ENCODE data around the gene HAL.
"Not testable (repeated sequence)": the region's sequence is repeated elsewhere in the genome, so short reads cannot be mapped to it uniquely, and the experiment has no call there.

Gene HAL

GRCh38 chr12:95975491-95975890, 20.7 kb downstream of the HAL start:
- H3K4me3 Mint-ChIP-seq = no peak overlapping the region
- H3K27me3 Mint-ChIP-seq (ENCODE audit: low read depth) = no peaks in the 10 kb centered on the region
- no peaks in the 10 kb centered on the region for H3K4me1 Mint-ChIP-seq (ENCODE audit: low read depth)
- no peak overlapping the region for H3K27ac Mint-ChIP-seq
- H3K9me3 Mint-ChIP-seq = no peaks in the 10 kb centered on the region
- H3K36me3 Mint-ChIP-seq (ENCODE audit: low read depth) = no peaks in the 10 kb centered on the region

DNA sequence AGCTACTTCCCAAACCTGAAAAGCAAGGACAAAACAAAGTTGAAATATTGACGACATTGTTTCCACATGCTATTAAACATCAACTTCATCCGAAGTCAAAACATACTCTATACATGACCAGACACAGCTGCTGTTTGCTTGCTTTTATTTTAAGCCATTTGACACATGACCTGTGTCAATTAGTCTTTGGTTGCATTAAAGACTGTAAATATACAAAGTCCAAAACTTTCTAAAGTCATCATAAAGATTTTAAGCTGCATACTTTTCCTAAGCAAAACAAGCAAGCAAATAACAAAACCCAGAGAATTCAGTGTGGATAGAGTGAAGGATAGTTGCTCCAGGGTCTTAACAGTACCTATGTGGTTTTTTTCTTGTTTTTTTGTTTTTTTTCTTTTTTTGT, 21.8 kb downstream of the HAL start:
- H3K27ac Mint-ChIP-seq = no peak overlapping the region
- no peak overlapping the region for H3K4me3 Mint-ChIP-seq
- H3K9me3 Mint-ChIP-seq = no peaks in the 10 kb centered on the region
- H3K4me1 Mint-ChIP-seq (ENCODE audit: low read depth) = no peaks in the 10 kb centered on the region
- no peaks in the 10 kb centered on the region for H3K27me3 Mint-ChIP-seq (ENCODE audit: low read depth)
- H3K36me3 Mint-ChIP-seq (ENCODE audit: low read depth) = no peaks in the 10 kb centered on the region

DNA sequence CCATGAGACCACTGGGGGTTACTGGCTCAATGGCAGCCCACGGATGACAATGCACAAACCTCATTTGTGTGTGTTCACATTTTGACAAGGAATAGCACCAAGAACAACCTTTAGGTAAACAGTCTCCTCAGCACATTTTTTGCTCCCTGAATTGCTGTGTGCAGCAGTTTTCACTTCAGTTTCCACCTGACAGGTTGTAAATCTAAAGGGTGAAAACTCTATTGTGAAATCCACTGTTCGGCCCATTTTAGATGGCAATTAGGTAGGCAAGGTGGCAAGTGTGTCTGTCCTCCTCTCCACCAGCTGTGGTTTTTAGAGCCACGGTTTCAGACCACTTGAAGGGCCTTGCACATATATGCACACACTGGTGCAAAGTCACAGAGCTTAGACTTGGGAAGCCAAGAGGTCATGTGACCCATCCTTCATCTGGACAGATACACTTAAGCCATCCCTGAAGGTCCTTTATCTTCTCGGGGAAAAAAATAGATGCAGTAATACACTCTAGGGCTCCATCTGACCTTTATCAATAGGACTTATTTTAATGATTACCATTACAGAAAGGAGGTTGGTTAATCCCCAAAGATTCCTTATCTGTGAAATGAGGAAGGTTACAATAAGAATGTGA, 23.2 kb downstream of the HAL start:
- H3K27me3 Mint-ChIP-seq (ENCODE audit: low read depth) = no peaks in the 10 kb centered on the region
- no peak overlapping the region for H3K27ac Mint-ChIP-seq
- H3K4me3 Mint-ChIP-seq = no peak overlapping the region
- H3K4me1 Mint-ChIP-seq (ENCODE audit: low read depth) = no peaks in the 10 kb centered on the region
- H3K9me3 Mint-ChIP-seq = no peaks in the 10 kb centered on the region
- H3K36me3 Mint-ChIP-seq (ENCODE audit: low read depth) = no peaks in the 10 kb centered on the region

GRCh38 chr12:95970905-95971304, 25.2 kb downstream of the HAL start:
- H3K4me1 Mint-ChIP-seq (ENCODE audit: low read depth) = no peaks in the 10 kb centered on the region
- H3K4me3 Mint-ChIP-seq = no peak overlapping the region
- H3K27ac Mint-ChIP-seq = no peak overlapping the region
- H3K9me3 Mint-ChIP-seq = no peaks in the 10 kb centered on the region
- no peaks in the 10 kb centered on the region for H3K27me3 Mint-ChIP-seq (ENCODE audit: low read depth)
- no peaks in the 10 kb centered on the region for H3K36me3 Mint-ChIP-seq (ENCODE audit: low read depth)

GRCh38 chr12:95969116-95969515, 27.0 kb downstream of the HAL start:
- H3K4me1 Mint-ChIP-seq (ENCODE audit: low read depth); H3K9me3 Mint-ChIP-seq; H3K27ac Mint-ChIP-seq; H3K4me3 Mint-ChIP-seq; H3K27me3 Mint-ChIP-seq (ENCODE audit: low read depth); H3K36me3 Mint-ChIP-seq (ENCODE audit: low read depth): not testable (repeated sequence)

DNA sequence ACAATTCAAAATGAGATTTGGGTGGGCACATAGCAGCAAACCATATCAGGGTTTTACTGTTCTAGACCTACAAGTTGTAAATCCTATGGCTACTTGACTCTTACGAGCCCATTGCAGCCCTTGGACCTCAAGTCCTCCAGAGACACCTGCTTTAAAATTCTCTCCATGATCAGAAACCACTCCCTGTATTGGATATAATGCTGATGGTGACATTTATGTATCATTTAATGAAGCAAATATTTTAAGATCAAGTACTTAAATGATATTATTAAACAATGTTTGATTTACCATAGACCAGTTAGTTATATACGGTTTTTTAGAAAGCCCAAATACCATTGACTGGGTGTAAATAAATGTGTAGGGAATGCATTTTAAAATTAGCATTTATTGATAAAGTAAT, 28.8 kb downstream of the HAL start:
- H3K27me3 Mint-ChIP-seq (ENCODE audit: low read depth) = peaks cover under 1% of the 10 kb centered on the region
- no peak overlapping the region for H3K27ac Mint-ChIP-seq
- no peak overlapping the region for H3K4me3 Mint-ChIP-seq
- no peaks in the 10 kb centered on the region for H3K9me3 Mint-ChIP-seq
- H3K4me1 Mint-ChIP-seq (ENCODE audit: low read depth) = no peaks in the 10 kb centered on the region
- H3K36me3 Mint-ChIP-seq (ENCODE audit: low read depth) = no peaks in the 10 kb centered on the region

DNA sequence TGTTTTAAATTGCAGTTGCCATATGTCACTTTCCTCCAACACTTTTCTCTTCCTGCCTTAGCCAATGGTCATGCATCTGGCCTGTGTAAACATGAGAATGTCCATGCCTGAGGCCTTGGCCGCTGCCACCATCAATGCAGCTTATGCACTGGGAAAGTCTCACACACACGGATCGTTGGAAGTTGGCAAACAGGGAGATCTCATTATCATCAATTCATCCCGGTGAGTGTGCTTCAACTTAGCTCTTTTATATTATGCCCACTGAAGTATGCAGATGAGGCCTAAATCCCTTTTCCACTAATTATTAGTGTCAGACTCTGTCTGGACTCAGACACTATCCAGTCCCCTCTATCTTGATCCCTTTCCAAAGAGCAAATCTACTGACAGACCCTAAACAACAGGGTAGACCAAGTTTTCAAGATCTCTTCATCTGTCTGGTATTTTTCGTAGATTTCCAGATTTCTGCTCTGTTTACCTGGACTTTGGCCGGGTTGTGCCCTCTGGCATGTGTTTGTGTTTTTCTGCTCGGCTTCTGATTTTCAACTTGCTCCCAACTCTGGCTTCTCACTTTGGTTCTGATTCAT, 29.8 kb downstream of the HAL start:
- Mint-ChIP-seq H3K4me3 (no peak overlapping the region), H3K27me3 (ENCODE audit: low read depth) (peaks cover 3% of the 10 kb centered on the region), H3K27ac (no peak overlapping the region), H3K4me1 (ENCODE audit: low read depth) (no peaks in the 10 kb centered on the region), H3K36me3 (ENCODE audit: low read depth) (no peaks in the 10 kb centered on the region), H3K9me3 (no peaks in the 10 kb centered on the region)

- Mint-ChIP-seq H3K9me3 (no peaks in the 10 kb centered on the region), H3K27ac (no peak overlapping the region), H3K4me3 (no peak overlapping the region), H3K27me3 (ENCODE audit: low read depth) (peaks cover 3% of the 10 kb centered on the region), H3K36me3 (ENCODE audit: low read depth) (no peaks in the 10 kb centered on the region), H3K4me1 (ENCODE audit: low read depth) (no peaks in the 10 kb centered on the region)
Measured at GRCh38 chr12:95963096-95963495, 33.0 kb downstream of the HAL start.

DNA sequence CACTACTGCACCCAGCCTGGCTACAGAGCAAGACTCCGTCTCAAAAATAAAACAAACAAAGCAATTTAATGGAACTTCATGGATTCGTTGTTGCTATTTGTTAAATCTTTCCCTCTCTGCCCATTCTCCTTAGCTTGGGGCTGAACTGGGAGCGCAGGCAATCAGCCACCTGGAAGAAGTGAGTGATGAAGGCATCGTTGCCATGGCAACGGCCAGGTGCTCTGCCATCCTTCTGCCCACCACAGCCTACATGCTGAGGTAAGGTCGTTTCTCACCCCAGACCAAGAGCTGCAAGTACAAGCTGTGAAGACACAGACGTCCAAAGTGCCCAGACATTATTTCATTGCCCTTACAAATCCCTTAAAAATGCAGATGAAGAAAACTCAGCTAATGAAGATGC, 33.9 kb downstream of the HAL start:
- Mint-ChIP-seq H3K27me3 (ENCODE audit: low read depth) (peaks cover 3% of the 10 kb centered on the region), H3K27ac (no peak overlapping the region), H3K9me3 (no peaks in the 10 kb centered on the region), H3K36me3 (ENCODE audit: low read depth) (no peaks in the 10 kb centered on the region), H3K4me1 (ENCODE audit: low read depth) (no peaks in the 10 kb centered on the region), H3K4me3 (no peak overlapping the region)

DNA sequence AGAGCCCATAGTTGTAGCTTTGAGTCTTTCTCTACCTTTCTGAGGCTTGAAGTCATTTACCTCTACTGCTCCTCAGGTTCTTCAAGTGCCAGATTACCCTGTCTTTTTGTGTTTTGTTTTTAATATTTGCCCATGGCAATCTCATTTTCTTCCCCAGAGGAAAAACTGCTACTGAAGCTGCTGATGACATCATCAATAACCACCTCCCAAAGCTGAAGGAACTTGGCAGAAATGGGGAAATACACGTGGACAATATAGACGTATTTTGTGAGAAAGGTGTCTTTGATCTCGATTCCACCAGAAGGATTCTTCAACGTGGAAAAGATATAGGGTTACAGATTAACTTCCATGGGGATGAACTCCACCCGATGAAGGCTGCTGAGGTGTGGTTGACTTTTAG, 35.9 kb downstream of the HAL start:
- Mint-ChIP-seq H3K9me3 (no peaks in the 10 kb centered on the region), H3K4me3 (no peak overlapping the region), H3K27me3 (ENCODE audit: low read depth) (peaks cover 3% of the 10 kb centered on the region), H3K4me1 (ENCODE audit: low read depth) (no peaks in the 10 kb centered on the region), H3K27ac (no peak overlapping the region), H3K36me3 (ENCODE audit: low read depth) (no peaks in the 10 kb centered on the region)

- Mint-ChIP-seq H3K9me3 (no peaks in the 10 kb centered on the region), H3K4me1 (ENCODE audit: low read depth) (no peaks in the 10 kb centered on the region), H3K27me3 (ENCODE audit: low read depth) (peaks cover 3% of the 10 kb centered on the region), H3K36me3 (ENCODE audit: low read depth) (no peaks in the 10 kb centered on the region), H3K27ac (no peak overlapping the region), H3K4me3 (no peak overlapping the region)
Measured at GRCh38 chr12:95959107-95959506, 37.0 kb downstream of the HAL start.

DNA sequence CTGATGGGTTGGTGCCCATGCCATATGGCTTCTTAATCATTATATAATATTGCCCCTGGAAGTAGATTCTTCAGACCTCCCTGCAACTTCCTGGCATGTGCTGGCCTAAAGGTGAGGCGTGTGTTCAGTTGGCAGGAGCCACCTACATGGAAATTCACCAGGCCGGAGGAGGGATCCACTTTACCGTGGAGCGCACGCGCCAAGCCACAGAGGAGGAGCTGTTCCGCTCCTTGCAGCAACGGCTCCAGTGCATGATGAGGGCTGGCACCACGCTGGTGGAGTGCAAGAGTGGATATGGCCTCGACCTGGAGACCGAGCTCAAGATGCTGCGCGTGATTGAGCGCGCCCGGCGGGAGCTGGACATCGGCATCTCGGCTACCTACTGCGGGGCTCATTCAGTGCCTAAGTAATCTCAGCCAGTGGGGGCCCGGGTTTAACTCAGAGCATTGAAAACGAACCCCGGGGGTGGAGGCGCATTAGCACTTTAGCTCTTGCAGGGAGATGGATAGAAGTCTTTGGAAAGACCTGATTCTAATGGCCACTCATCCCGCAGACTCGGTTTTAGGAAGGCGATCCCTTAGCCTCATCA, 39.5 kb downstream of the HAL start:
- Mint-ChIP-seq H3K27ac (no peak overlapping the region), H3K4me1 (ENCODE audit: low read depth) (no peaks in the 10 kb centered on the region), H3K36me3 (ENCODE audit: low read depth) (no peaks in the 10 kb centered on the region), H3K4me3 (no peak overlapping the region), H3K27me3 (ENCODE audit: low read depth) (peaks cover 6% of the 10 kb centered on the region), H3K9me3 (no peaks in the 10 kb centered on the region)

- H3K4me3 Mint-ChIP-seq = no peak overlapping the region
- no peak overlapping the region for H3K27ac Mint-ChIP-seq
- H3K9me3 Mint-ChIP-seq = no peaks in the 10 kb centered on the region
- no peaks in the 10 kb centered on the region for H3K4me1 Mint-ChIP-seq (ENCODE audit: low read depth)
- H3K27me3 Mint-ChIP-seq (ENCODE audit: low read depth) = peaks cover 12% of the 10 kb centered on the region
- no peaks in the 10 kb centered on the region for H3K36me3 Mint-ChIP-seq (ENCODE audit: low read depth)
Measured at GRCh38 chr12:95955549-95956159, 40.5 kb downstream of the HAL start.

- H3K4me3 Mint-ChIP-seq = no peak overlapping the region
- H3K36me3 Mint-ChIP-seq (ENCODE audit: low read depth) = no peaks in the 10 kb centered on the region
- H3K27ac Mint-ChIP-seq = no peak overlapping the region
- no peaks in the 10 kb centered on the region for H3K4me1 Mint-ChIP-seq (ENCODE audit: low read depth)
- peaks cover 22% of the 10 kb centered on the region for H3K27me3 Mint-ChIP-seq (ENCODE audit: low read depth)
- no peaks in the 10 kb centered on the region for H3K9me3 Mint-ChIP-seq
Measured at GRCh38 chr12:95953000-95953399, 43.1 kb downstream of the HAL start.

- H3K36me3 Mint-ChIP-seq (ENCODE audit: low read depth) = no peaks in the 10 kb centered on the region
- no peaks in the 10 kb centered on the region for H3K9me3 Mint-ChIP-seq
- peaks cover 22% of the 10 kb centered on the region for H3K27me3 Mint-ChIP-seq (ENCODE audit: low read depth)
- no peaks in the 10 kb centered on the region for H3K4me1 Mint-ChIP-seq (ENCODE audit: low read depth)
- no peak overlapping the region for H3K4me3 Mint-ChIP-seq
- H3K27ac Mint-ChIP-seq = no peak overlapping the region
Measured at GRCh38 chr12:95951515-95951914, 44.6 kb downstream of the HAL start.
